ENCODE results near the gene TTC4. TPM values are rescaled to one million over a fixed set of nuclear protein-coding genes. Genes with fewer than 3 reads are reported as not detected.
"Not testable (repeated sequence)": the region's sequence is repeated elsewhere in the genome, so short reads cannot be mapped to it uniquely, and the experiment has no call there.

The TTC4 gene
- total RNA-seq, 4 donors from 2014 or later, result 16.7 to 59.9 (median 18.2) TPM

- Histone ChIP-seq H3K36me3 (no peaks in the 10 kb centered on the region), H3K4me3 (no peak overlapping the region), H3K27me3 (peaks cover 3% of the 10 kb centered on the region), H3K9me3 (no peaks in the 10 kb centered on the region), H3K4me1 (no peaks in the 10 kb centered on the region), H3K27ac (no peak overlapping the region)
- 81% methylated on average over 2 of the region's 2 CpGs for WGBS
- TF ChIP-seq POLR2A (IDR thresholded peaks at IDR 0.05) (no peak), EP300 (IDR thresholded peaks at IDR 0.05) (no peak), CTCF (IDR thresholded peaks at IDR 0.05) (no peak), POLR2AphosphoS5 (IDR thresholded peaks at IDR 0.05) (no peak)
- DNase-seq (ENCODE audit: low spot score in 2 of 2), result no peak
These were observed 57.3 kb downstream of the TTC4 start for GRCh38 chr1:54772951-54773350.

GRCh38 chr1:54774820-54775498 lies 59.3 kb downstream of the TTC4 start:
- WGBS, result 65% methylated on average over 15 of the region's 15 CpGs
- Histone ChIP-seq H3K4me1 (no peaks in the 10 kb centered on the region), H3K9me3 (no peaks in the 10 kb centered on the region), H3K27ac (no peak overlapping the region), H3K36me3 (no peaks in the 10 kb centered on the region), H3K27me3 (peaks cover 3% of the 10 kb centered on the region), H3K4me3 (no peak overlapping the region)
- no peak for TF ChIP-seq POLR2A (IDR thresholded peaks at IDR 0.05)
- no peak for TF ChIP-seq POLR2AphosphoS5 (IDR thresholded peaks at IDR 0.05)
- TF ChIP-seq EP300 (IDR thresholded peaks at IDR 0.05), result no peak
- TF ChIP-seq CTCF (IDR thresholded peaks at IDR 0.05), result no peak
- DNase-seq (ENCODE audit: low spot score in 2 of 2), result no peak

GRCh38 chr1:54775828-54776721 lies 60.4 kb downstream of the TTC4 start:
- not testable (repeated sequence) for H3K27me3 ChIP-seq; H3K4me3 ChIP-seq; H3K27ac ChIP-seq; H3K36me3 ChIP-seq; H3K9me3 ChIP-seq; H3K4me1 ChIP-seq; DNase-seq (ENCODE audit: low spot score in 2 of 2)
- WGBS, result 70% methylated on average over 16 of the region's 16 CpGs

GRCh38 chr1:54777011-54777410 lies 61.4 kb downstream of the TTC4 start:
- TF ChIP-seq POLR2A (IDR thresholded peaks at IDR 0.05) (no peak), EP300 (IDR thresholded peaks at IDR 0.05) (no peak), CTCF (IDR thresholded peaks at IDR 0.05) (no peak), POLR2AphosphoS5 (IDR thresholded peaks at IDR 0.05) (no peak)
- Histone ChIP-seq H3K27ac (no peak overlapping the region), H3K4me1 (peaks cover 9% of the 10 kb centered on the region), H3K4me3 (no peak overlapping the region), H3K27me3 (peaks cover 15% of the 10 kb centered on the region), H3K36me3 (no peaks in the 10 kb centered on the region), H3K9me3 (no peaks in the 10 kb centered on the region)
- DNase-seq (ENCODE audit: low spot score in 2 of 2), result no peak
- 68% methylated on average over 3 of the region's 4 CpGs for WGBS

- Histone ChIP-seq H3K4me3 (no peak overlapping the region), H3K9me3 (no peaks in the 10 kb centered on the region), H3K4me1 (peaks cover 9% of the 10 kb centered on the region), H3K36me3 (no peaks in the 10 kb centered on the region), H3K27me3 (peaks cover 15% of the 10 kb centered on the region), H3K27ac (no peak overlapping the region)
- no peak for DNase-seq (ENCODE audit: low spot score in 2 of 2)
- no peak for TF ChIP-seq POLR2A (IDR thresholded peaks at IDR 0.05)
- TF ChIP-seq EP300 (IDR thresholded peaks at IDR 0.05), result no peak
- no peak for TF ChIP-seq CTCF (IDR thresholded peaks at IDR 0.05)
- no peak for TF ChIP-seq POLR2AphosphoS5 (IDR thresholded peaks at IDR 0.05)
- WGBS, result 73% methylated on average over 3 of the region's 4 CpGs
These were observed 61.8 kb downstream of the TTC4 start for GRCh38 chr1:54777431-54777830.

All from suprapubic skin (tissue), 4 donors.